GM21619 (cell line): ENCODE results near the gene PLCB4.

ENCODE experiments used
- ATAC-seq: cut with Tn5 transposase; IDR thresholded peaks from one replicate; pipeline ENCODE4 v1.9.1; 2021; ENCODE audit not compliant: unreplicated experiment

The PLCB4 gene

GRCh38 chr20:9302091-9302462 lies 233.2 kb downstream of the PLCB4 start:
- no peak for ATAC-seq

GRCh38 chr20:9306521-9306920 lies 237.6 kb downstream of the PLCB4 start:
- ATAC-seq: no peak

- no peak for ATAC-seq
Observed at GRCh38 chr20:9308056-9308455, 239.2 kb downstream of the PLCB4 start.

- no peak for ATAC-seq
Observed at GRCh38 chr20:9311132-9311531, 242.2 kb downstream of the PLCB4 start.

- no peak for ATAC-seq
Observed at GRCh38 chr20:9319687-9320384, 250.9 kb downstream of the PLCB4 start.

GRCh38 chr20:9321007-9321406 lies 252.1 kb downstream of the PLCB4 start:
- ATAC-seq: no peak

GRCh38 chr20:9322661-9323060 lies 253.8 kb downstream of the PLCB4 start:
- ATAC-seq: no peak

- ATAC-seq: no peak
Observed at GRCh38 chr20:9323622-9324021, 254.7 kb downstream of the PLCB4 start.

GRCh38 chr20:9329355-9330101 lies 260.6 kb downstream of the PLCB4 start:
- ATAC-seq: no peak

- no peak for ATAC-seq
Observed at GRCh38 chr20:9330151-9330550, 261.3 kb downstream of the PLCB4 start.

GRCh38 chr20:9331707-9332435 lies 263.0 kb downstream of the PLCB4 start:
- no peak for ATAC-seq

- ATAC-seq: no peak
Observed at GRCh38 chr20:9332791-9333479, 264.0 kb downstream of the PLCB4 start.

GRCh38 chr20:9334866-9335265 lies 266.0 kb downstream of the PLCB4 start:
- ATAC-seq: no peak

GRCh38 chr20:9338101-9338500 lies 269.2 kb downstream of the PLCB4 start:
- no peak for ATAC-seq

- no peak for ATAC-seq
Observed at GRCh38 chr20:9339708-9340107, 270.8 kb downstream of the PLCB4 start.

- ATAC-seq: no peak
Observed at GRCh38 chr20:9342651-9343050, 273.8 kb downstream of the PLCB4 start.

GRCh38 chr20:9344083-9344920 lies 275.4 kb downstream of the PLCB4 start:
- no peak for ATAC-seq

- no peak for ATAC-seq
Observed at GRCh38 chr20:9348316-9348715, 279.4 kb downstream of the PLCB4 start.

- ATAC-seq: no peak
Observed at GRCh38 chr20:9348747-9349146, 279.9 kb downstream of the PLCB4 start.

- ATAC-seq: no peak
Observed at GRCh38 chr20:9349249-9349648, 280.4 kb downstream of the PLCB4 start.
